HepG2 (cell line): ENCODE results near the gene EEF1AKMT3. TPM values are rescaled to one million over a fixed set of nuclear protein-coding genes. Genes with fewer than 3 reads are reported as not detected.

Source experiments
- ATM ChIP-seq: fragments of 450-650 bp; IDR thresholded peaks from 2 replicates; pipeline ENCODE4 v1.7.1; 2017; ENCODE audit warnings: mild to moderate bottlenecking, borderline replicate concordance
- KMT2B ChIP-seq: IDR thresholded peaks from 2 replicates; pipeline ENCODE4 v1.6.1; 2016; ENCODE audit warnings: missing genetic modification reagents, missing compliant biosample characterization
- NR2F1 ChIP-seq, 2 experiments: fragments of 450-650 bp in 1 of 2; formaldehyde crosslinking in 1 of 2; IDR thresholded peaks; 2 replicates each; pipeline versions ENCODE4 v1.5.0 to v1.6.1; 2016 to 2020; ENCODE audit warnings: mild to moderate bottlenecking in 1 of 2, missing compliant biosample characterization in 1 of 2, missing genetic modification reagents in 1 of 2, moderate library complexity in 1 of 2
- NRL ChIP-seq: sonication (generic); formaldehyde crosslinking; IDR thresholded peaks from 2 replicates; pipeline ENCODE4 v1.5.0; 2020; ENCODE audit warnings: missing genetic modification reagents, mild to moderate bottlenecking, moderate library complexity, borderline replicate concordance
- SOX6 ChIP-seq, 2 experiments: fragments of 450-650 bp in 1 of 2; sonication (generic) in 1 of 2; formaldehyde crosslinking in 1 of 2; IDR thresholded peaks; 2 replicates each; pipeline versions ENCODE4 v1.4.0 to v1.6.1; 2017 to 2020; ENCODE audit warnings: antibody characterized with exemption in 1 of 2, mild to moderate bottlenecking in 1 of 2, missing genetic modification reagents in 1 of 2
- ZC3H13 ChIP-seq: sonication (generic); formaldehyde crosslinking; IDR thresholded peaks from 2 replicates; pipeline ENCODE4 v1.8.1; 2023; ENCODE audit warnings: mild to moderate bottlenecking, missing genetic modification reagents, moderate library complexity
- ZNF20 ChIP-seq: sonication (generic); formaldehyde crosslinking; IDR thresholded peaks from 2 replicates; pipeline ENCODE4 v1.4.0; 2020; ENCODE audit warnings: mild to moderate bottlenecking, moderate library complexity, missing genetic modification reagents
- ZNF337 ChIP-seq: sonication (generic); formaldehyde crosslinking; IDR thresholded peaks from 2 replicates; pipeline ENCODE4 v1.5.1; 2020; ENCODE audit warnings: missing genetic modification reagents, low read depth, mild to moderate bottlenecking, borderline replicate concordance
- ZNF557 ChIP-seq: sonication (generic); formaldehyde crosslinking; IDR thresholded peaks from 2 replicates; pipeline ENCODE4 v1.4.0; 2020; ENCODE audit warnings: missing genetic modification reagents
- ZNF678 ChIP-seq: sonication (generic); formaldehyde crosslinking; IDR thresholded peaks from 2 replicates; pipeline ENCODE4 v1.4.0; 2020; ENCODE audit warnings: mild to moderate bottlenecking, missing genetic modification reagents
- ZNF788 ChIP-seq: sonication (generic); formaldehyde crosslinking; IDR thresholded peaks from 2 replicates; pipeline ENCODE4 v1.5.0; 2020; ENCODE audit warnings: mild to moderate bottlenecking, missing genetic modification reagents, borderline replicate concordance
- polyA plus RNA-seq, 8 experiments: library from polyadenylated mRNA; depleted of rRNA in 3 of 8; stranded (reverse) in 7 of 8; unstranded in 1 of 8; fragments of >200 nt; fragmentation: Illumina TruSeq in 4 of 8; extraction: Trizol in 4 of 8; gene quantifications; 2 replicates each; pipeline versions ENCODE4 v1.2.1 to v1.2.3, GENCODE V29; 2011 to 2016; ENCODE audit warnings: low read depth in 4 of 8, missing spikeins in 1 of 8, mixed read lengths in 1 of 8; ENCODE audit not compliant: insufficient read depth in 1 of 8
- total RNA-seq, 5 experiments: library from RNA; depleted of rRNA; stranded (reverse); fragments of >200 nt; fragmentation: Illumina TruSeq; extraction: Trizol; gene quantifications; 2 replicates each; pipeline ENCODE4 v1.2.3, GENCODE V29; 2016; ENCODE audit warnings: low read depth in 1 of 5
- TF ChIP-seq, protein P1 (sequence below): sonication (generic); formaldehyde crosslinking; conservative IDR thresholded peaks from 2 replicates; pipeline ENCODE4 v1.8.1; 2023; ENCODE audit warnings: missing genetic modification reagents
- TF ChIP-seq, protein P2 (sequence below): sonication (generic); formaldehyde crosslinking; IDR thresholded peaks from 2 replicates; pipeline ENCODE4 v1.4.0; 2020; ENCODE audit warnings: missing genetic modification reagents
- TF ChIP-seq, protein P3 (sequence below): sonication (generic); formaldehyde crosslinking; IDR thresholded peaks from 2 replicates; pipeline ENCODE4 v1.4.0; 2020; ENCODE audit warnings: low read depth, missing genetic modification reagents
- TF ChIP-seq, protein P4 (sequence below): sonication (generic); formaldehyde crosslinking; IDR thresholded peaks from 2 replicates; pipeline ENCODE4 v1.5.0; 2020; ENCODE audit warnings: missing genetic modification reagents
- TF ChIP-seq, protein P5 (sequence below): sonication (generic); formaldehyde crosslinking; IDR thresholded peaks from 2 replicates; pipeline ENCODE4; 2020; ENCODE audit warnings: missing genetic modification reagents, mild to moderate bottlenecking, borderline replicate concordance

The EEF1AKMT3 gene
- total and polyA plus RNA-seq, 2 of the 13 experiments (the other 11 are each of a cell fraction or from before 2014, with no cell fraction given): 4.7 to 11.4 TPM

DNA sequence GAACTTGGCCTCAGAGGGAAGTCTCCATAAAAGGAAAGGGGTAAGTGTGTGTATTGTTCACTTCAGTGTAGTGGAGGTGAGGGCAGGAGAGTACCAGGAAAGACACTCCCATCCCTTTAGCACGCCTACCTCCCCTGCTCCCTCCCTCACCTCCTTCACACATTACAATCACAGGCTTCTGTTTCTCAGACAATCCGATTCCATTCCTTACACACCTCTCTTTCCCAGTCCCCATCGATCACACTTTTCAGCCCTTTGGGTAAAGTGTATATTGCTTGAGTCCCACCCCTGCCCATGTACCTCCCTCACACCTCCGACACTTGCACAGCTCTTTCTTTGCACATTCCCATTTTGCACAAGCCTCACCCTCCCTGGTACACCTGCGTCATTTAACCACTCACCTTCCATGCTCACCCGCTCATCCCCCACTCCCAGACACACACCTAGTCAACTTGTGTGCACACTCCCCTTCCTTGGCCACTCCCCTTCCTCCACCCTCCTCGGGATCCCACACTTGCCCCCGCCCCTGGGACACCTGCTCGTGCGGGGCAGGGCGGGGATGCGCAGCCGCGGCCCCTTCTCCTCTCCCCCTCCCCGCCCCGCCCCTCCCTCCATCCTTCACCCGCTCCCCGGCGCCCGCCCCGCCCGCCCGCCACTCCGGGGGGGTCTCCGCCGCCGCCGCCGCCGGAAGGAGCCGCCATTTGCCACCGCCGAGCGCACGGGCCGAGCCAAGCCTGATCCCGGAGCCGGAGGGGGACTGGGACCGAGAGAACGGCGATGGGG is 17.8 kb upstream of the EEF1AKMT3 start, which contains the start of gene MARCHF9 (continued):
- TF ChIP-seq, protein P1, sequence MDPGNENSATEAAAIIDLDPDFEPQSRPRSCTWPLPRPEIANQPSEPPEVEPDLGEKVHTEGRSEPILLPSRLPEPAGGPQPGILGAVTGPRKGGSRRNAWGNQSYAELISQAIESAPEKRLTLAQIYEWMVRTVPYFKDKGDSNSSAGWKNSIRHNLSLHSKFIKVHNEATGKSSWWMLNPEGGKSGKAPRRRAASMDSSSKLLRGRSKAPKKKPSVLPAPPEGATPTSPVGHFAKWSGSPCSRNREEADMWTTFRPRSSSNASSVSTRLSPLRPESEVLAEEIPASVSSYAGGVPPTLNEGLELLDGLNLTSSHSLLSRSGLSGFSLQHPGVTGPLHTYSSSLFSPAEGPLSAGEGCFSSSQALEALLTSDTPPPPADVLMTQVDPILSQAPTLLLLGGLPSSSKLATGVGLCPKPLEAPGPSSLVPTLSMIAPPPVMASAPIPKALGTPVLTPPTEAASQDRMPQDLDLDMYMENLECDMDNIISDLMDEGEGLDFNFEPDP: no peak
- peak; percentile 14; the same call in 1 of the 2 replicates for TF ChIP-seq ZNF788 (CRISPR knock-in tag)
- TF ChIP-seq ZC3H13 (CRISPR knock-in tag): peak; percentile 76; the same call in 1 of the 2 replicates
- TF ChIP-seq, protein P2, sequence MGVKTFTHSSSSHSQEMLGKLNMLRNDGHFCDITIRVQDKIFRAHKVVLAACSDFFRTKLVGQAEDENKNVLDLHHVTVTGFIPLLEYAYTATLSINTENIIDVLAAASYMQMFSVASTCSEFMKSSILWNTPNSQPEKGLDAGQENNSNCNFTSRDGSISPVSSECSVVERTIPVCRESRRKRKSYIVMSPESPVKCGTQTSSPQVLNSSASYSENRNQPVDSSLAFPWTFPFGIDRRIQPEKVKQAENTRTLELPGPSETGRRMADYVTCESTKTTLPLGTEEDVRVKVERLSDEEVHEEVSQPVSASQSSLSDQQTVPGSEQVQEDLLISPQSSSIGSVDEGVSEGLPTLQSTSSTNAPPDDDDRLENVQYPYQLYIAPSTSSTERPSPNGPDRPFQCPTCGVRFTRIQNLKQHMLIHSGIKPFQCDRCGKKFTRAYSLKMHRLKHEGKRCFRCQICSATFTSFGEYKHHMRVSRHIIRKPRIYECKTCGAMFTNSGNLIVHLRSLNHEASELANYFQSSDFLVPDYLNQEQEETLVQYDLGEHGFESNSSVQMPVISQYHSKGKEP (CRISPR knock-in tag): no peak
- TF ChIP-seq NRL: no peak
- no peak for TF ChIP-seq ATM
- no peak for TF ChIP-seq ZNF678 (CRISPR knock-in tag)
- TF ChIP-seq KMT2B (CRISPR knock-in tag): no peak
- TF ChIP-seq ZNF557: no peak
- TF ChIP-seq, protein P3, sequence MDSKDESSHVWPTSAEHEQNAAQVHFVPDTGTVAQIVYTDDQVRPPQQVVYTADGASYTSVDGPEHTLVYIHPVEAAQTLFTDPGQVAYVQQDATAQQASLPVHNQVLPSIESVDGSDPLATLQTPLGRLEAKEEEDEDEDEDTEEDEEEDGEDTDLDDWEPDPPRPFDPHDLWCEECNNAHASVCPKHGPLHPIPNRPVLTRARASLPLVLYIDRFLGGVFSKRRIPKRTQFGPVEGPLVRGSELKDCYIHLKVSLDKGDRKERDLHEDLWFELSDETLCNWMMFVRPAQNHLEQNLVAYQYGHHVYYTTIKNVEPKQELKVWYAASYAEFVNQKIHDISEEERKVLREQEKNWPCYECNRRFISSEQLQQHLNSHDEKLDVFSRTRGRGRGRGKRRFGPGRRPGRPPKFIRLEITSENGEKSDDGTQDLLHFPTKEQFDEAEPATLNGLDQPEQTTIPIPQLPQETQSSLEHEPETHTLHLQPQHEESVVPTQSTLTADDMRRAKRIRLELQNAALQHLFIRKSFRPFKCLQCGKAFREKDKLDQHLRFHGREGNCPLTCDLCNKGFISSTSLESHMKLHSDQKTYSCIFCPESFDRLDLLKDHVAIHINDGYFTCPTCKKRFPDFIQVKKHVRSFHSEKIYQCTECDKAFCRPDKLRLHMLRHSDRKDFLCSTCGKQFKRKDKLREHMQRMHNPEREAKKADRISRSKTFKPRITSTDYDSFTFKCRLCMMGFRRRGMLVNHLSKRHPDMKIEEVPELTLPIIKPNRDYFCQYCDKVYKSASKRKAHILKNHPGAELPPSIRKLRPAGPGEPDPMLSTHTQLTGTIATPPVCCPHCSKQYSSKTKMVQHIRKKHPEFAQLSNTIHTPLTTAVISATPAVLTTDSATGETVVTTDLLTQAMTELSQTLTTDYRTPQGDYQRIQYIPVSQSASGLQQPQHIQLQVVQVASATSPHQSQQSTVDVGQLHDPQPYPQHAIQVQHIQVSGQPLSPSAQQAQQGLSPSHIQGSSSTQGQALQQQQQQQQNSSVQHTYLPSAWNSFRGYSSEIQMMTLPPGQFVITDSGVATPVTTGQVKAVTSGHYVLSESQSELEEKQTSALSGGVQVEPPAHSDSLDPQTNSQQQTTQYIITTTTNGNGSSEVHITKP (CRISPR knock-in tag): no peak
- no peak for TF ChIP-seq SOX6 (IDR thresholded peaks at IDR 0.05)
- TF ChIP-seq SOX6 (CRISPR knock-in tag; IDR thresholded peaks at IDR 0.05): no peak
- no peak for TF ChIP-seq ZNF337
- TF ChIP-seq, protein P4, sequence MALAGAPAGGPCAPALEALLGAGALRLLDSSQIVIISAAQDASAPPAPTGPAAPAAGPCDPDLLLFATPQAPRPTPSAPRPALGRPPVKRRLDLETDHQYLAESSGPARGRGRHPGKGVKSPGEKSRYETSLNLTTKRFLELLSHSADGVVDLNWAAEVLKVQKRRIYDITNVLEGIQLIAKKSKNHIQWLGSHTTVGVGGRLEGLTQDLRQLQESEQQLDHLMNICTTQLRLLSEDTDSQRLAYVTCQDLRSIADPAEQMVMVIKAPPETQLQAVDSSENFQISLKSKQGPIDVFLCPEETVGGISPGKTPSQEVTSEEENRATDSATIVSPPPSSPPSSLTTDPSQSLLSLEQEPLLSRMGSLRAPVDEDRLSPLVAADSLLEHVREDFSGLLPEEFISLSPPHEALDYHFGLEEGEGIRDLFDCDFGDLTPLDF (CRISPR knock-in tag): no peak
- TF ChIP-seq, protein P5, sequence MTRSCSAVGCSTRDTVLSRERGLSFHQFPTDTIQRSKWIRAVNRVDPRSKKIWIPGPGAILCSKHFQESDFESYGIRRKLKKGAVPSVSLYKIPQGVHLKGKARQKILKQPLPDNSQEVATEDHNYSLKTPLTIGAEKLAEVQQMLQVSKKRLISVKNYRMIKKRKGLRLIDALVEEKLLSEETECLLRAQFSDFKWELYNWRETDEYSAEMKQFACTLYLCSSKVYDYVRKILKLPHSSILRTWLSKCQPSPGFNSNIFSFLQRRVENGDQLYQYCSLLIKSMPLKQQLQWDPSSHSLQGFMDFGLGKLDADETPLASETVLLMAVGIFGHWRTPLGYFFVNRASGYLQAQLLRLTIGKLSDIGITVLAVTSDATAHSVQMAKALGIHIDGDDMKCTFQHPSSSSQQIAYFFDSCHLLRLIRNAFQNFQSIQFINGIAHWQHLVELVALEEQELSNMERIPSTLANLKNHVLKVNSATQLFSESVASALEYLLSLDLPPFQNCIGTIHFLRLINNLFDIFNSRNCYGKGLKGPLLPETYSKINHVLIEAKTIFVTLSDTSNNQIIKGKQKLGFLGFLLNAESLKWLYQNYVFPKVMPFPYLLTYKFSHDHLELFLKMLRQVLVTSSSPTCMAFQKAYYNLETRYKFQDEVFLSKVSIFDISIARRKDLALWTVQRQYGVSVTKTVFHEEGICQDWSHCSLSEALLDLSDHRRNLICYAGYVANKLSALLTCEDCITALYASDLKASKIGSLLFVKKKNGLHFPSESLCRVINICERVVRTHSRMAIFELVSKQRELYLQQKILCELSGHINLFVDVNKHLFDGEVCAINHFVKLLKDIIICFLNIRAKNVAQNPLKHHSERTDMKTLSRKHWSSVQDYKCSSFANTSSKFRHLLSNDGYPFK (CRISPR knock-in tag): no peak
- TF ChIP-seq ZNF20 (CRISPR knock-in tag): no peak
- TF ChIP-seq NR2F1 (CRISPR knock-in tag; IDR thresholded peaks at IDR 0.05): no peak
